Dermis lymphatic vessel endothelial cell (primary cell): ENCODE results near the gene ZNF565. TPM values are rescaled to one million over a fixed set of nuclear protein-coding genes. Genes with fewer than 3 reads are reported as not detected.

Experiments used
- total RNA-seq: library from RNA; depleted of rRNA; stranded (reverse); fragments of >200 nt; gene quantifications from 2 replicates; pipeline ENCODE4 v1.2.1, GENCODE V29; 2014

ZNF565 gene
- total RNA-seq = 3.0 TPM in 2 replicates

DNA sequence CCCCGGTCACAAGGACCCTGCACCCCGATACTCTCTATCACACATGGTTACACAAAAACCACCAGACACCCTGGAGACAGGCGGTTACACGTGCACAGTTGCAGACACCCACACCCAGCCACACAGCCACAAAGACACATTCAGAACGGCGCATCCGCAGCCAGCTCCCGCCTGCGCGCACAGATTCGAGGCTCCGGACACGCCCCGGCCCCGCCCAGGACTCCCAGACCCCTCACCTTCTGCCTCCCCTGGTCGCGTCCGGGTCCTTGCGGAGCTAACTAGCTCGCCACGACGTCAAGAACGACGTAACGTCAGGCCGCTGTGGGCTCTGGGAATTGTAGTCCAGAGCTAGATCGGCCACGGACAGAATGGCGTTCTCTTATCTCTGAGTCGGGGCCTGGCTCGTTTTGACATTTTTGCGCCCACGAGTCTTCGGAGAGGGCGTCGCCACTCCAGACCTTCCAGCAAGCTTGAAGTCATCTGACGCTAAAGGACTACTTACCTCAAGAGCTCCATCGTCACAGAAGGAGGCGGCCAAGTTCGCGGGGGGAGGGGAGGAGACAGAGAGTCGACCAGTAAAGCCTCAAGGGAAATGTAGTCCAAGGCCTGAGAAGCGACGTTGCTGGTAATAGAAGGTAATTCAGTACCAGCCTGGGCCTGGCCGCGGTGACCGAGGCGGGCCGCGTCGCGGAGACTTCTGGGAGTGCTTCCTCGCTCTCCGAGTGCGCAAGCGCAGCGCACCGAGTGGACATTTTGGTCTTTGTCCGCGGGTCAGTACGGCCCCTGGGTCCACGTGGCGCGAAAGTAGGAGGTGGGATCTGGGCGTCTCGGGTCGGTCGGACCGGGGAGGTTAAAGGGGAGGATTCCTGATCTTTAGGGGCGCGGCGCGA is at the start of gene ZNF565, which contains the start of gene ZNF146:
TSS of gene ZNF565 (minus strand) at position 280 of the 890 bp plus-strand sequence. CDS start 12,680 bp downstream, outside the sequence.
TSS of gene ZNF146 (plus strand) at position 721 of the 890 bp plus-strand sequence. CDS start 21,335 bp downstream, outside the sequence.

DNA sequence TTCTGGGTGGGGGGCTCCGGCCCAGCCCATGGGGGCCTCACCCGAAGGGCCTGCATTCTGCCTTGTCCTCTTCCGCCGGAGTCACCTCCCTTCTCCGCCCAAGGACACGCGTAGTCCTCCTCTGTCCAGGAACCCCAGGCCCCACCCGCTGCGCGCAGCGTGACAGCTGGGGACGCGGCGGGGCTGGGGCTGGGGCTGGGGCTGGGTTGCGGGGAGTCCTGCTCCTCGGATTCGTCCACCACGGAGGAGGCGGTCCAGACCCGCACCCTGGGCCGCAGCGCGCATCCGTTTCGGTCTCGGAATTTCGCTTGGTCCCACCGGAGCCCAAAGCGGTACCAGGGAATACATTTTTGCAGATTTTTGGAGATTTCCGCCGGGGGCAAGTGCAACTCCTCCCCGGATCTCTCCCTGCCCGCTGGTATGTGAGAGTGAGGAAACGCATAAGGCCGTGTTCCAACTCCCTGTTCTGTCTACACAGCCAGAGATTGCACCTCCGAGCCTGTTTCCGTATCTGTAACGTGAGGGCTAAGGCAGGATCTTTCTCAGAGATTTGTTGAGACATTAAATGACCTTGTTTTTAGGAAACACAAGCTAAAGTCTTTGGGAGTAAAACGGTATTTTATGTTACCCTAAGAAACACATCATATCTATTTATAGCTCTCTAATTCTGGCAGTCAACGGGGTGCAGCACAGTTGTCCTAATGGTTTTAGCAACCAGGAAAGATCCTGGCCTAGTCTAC is 61.9 kb downstream of the ZNF565 start, which contains the start of gene COX7A1:
TSS of gene COX7A1 (minus strand) at position 96 of the 740 bp plus-strand sequence. CDS start at position 56, 40 bp downstream.

GRCh38 chr19:36139473-36140303 is 74.8 kb downstream of the ZNF565 start, which contains the start of gene CAPNS1:
Gene CAPNS1, plus strand, starts transcription at chr19:36140066. Its CDS starts 946 bp downstream, at chr19:36141012.

Other genes with a start within 250 kb of the ZNF565 start
- gene SDHAF1, start 219.5 kb downstream of the ZNF565 start, total RNA-seq = 10.6 and 11.6 TPM in 2 replicates
- under 0.01 TPM in 1 of 2 replicates, not detected in the other for gene SYNE4, start 205.9 kb downstream of the ZNF565 start, total RNA-seq
- 5.0 and 8.3 TPM in 2 replicates for gene ALKBH6, start 200.5 kb downstream of the ZNF565 start, total RNA-seq
- gene CLIP3, start 181.8 kb downstream of the ZNF565 start, total RNA-seq = 2.3 and 2.8 TPM in 2 replicates
- 0.60 and 1.7 TPM in 2 replicates for gene THAP8, start 160.4 kb downstream of the ZNF565 start, total RNA-seq
- 0.60 and 0.98 TPM in 2 replicates for gene WDR62, start 159.8 kb downstream of the ZNF565 start, total RNA-seq
- gene OVOL3, start 103.5 kb downstream of the ZNF565 start, total RNA-seq = not detected in 2 replicates
- 93.6 and 102 TPM in 2 replicates for gene POLR2I, start 99.8 kb downstream of the ZNF565 start, total RNA-seq
- 135 and 144 TPM in 2 replicates for gene TBCB, start 99.2 kb downstream of the ZNF565 start, total RNA-seq
- gene CAPNS1, start 74.6 kb downstream of the ZNF565 start, total RNA-seq = 419 and 451 TPM in 2 replicates
- gene COX7A1, start 62.2 kb downstream of the ZNF565 start, total RNA-seq = 39.0 and 65.5 TPM in 2 replicates
- gene ZNF146, start 441 bp upstream of the ZNF565 start, total RNA-seq = 63.4 and 99.4 TPM in 2 replicates
- 3.8 and 5.2 TPM in 2 replicates for gene ZFP14, start 164.5 kb upstream of the ZNF565 start, total RNA-seq
- gene ZFP82, start 204.0 kb upstream of the ZNF565 start, total RNA-seq = 4.3 and 7.3 TPM in 2 replicates